ENCODE results near the gene GPLD1. TPM values are rescaled to one million over a fixed set of nuclear protein-coding genes. Genes with fewer than 3 reads are reported as not detected.

Gene GPLD1
- total and polyA plus RNA-seq, 9 of the 15 experiments (the other 6 are each of a cell fraction or from before 2014, with no cell fraction given): 0.11 to 1.3 (median 0.82) TPM

GRCh38 chr6:24460966-24461365 lies 28.4 kb downstream of the GPLD1 start:
- DNase-seq (ENCODE audit: extremely low read depth in 1 of 4, low spot score in 3 of 4): no peak
- no peak for FAIRE-seq
- POLR2A ChIA-PET: interaction anchor here (0.7 to 1.5 kb wide), 2 partner anchors 18 to 19 kb away, joined by 3 read pairs; no protein-coding TSS in a partner anchor
- Histone ChIP-seq H3K4me3 (no peak overlapping the region), H2AFZ (ENCODE audit: low read depth, low read length) (no peak overlapping the region), H3K4me1 (replicated peaks in 1 of 2; ENCODE audit: control insufficient read depth in 2 of 2, insufficient read depth in 2 of 2, low read length in 2 of 2) (no peaks in the 10 kb centered on the region), H3K9ac (ENCODE audit: insufficient read depth in 1 of 2, low read depth in 2 of 2, low read length in 2 of 2) (no peak overlapping the region), H3K9me3 (replicated peaks; ENCODE audit: control insufficient read depth, insufficient read depth, low read depth, low read length) (no peaks in the 10 kb centered on the region), H4K20me1 (replicated peaks; ENCODE audit: control insufficient read depth, insufficient read depth, low read length) (no peaks in the 10 kb centered on the region), H3K9me1 (ENCODE audit: control insufficient read depth, insufficient read depth, low read length) (no peaks in the 10 kb centered on the region), H3K27me3 (ENCODE audit: control insufficient read depth in 2 of 2, insufficient read depth in 2 of 2, low read length in 2 of 2) (peaks cover 10 to 16% of the 10 kb centered on the region in 2 experiments), H3K79me2 (ENCODE audit: control insufficient read depth, insufficient read depth, low read length) (no peaks in the 10 kb centered on the region), H3K36me3 (ENCODE audit: control insufficient read depth, insufficient read depth, low read length) (no peaks in the 10 kb centered on the region), H3K4me2 (ENCODE audit: insufficient read depth, low read length) (no peak overlapping the region), H3K27ac (ENCODE audit: extremely low read depth, low read depth, low read length) (no peak overlapping the region)
- in situ Hi-C loops (cut with MboI) (no loop called here), intact Hi-C loops (cut with micrococcal nuclease) (no loop called here)
- BruUV-seq (replicated peaks): no TSS peak
- no peak for ATAC-seq
- CTCF ChIA-PET (ENCODE audit: low intra/inter-chr PET ratio): no interaction called here
- 24% methylated on average over 4 of the region's 4 CpGs for WGBS (ENCODE audit: insufficient coverage, low coverage, missing lambda C conversion rate)
- TF ChIP-seq LEF1 (IDR thresholded peaks at IDR 0.05) (no peak), MCM5 (IDR thresholded peaks at IDR 0.05; ENCODE audit: low read depth) (no peak), RFX1 (IDR thresholded peaks at IDR 0.05) (no peak), ZNF212 (CRISPR knock-in tag; IDR thresholded peaks at IDR 0.05) (no peak), DMBX1 (CRISPR knock-in tag; IDR thresholded peaks at IDR 0.05; ENCODE audit: borderline replicate concordance) (no peak), MAZ (CRISPR knock-in tag; conservative IDR thresholded peaks at IDR 0.05 in 1 of 2, IDR thresholded peaks at IDR 0.05 in 1 of 2) (no peak)
- TF ChIP-seq, protein P1, sequence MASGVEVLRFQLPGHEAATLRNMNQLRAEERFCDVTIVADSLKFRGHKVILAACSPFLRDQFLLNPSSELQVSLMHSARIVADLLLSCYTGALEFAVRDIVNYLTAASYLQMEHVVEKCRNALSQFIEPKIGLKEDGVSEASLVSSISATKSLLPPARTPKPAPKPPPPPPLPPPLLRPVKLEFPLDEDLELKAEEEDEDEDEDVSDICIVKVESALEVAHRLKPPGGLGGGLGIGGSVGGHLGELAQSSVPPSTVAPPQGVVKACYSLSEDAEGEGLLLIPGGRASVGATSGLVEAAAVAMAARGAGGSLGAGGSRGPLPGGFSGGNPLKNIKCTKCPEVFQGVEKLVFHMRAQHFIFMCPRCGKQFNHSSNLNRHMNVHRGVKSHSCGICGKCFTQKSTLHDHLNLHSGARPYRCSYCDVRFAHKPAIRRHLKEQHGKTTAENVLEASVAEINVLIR (CRISPR knock-in tag; IDR thresholded peaks at IDR 0.05): no peak
- TF ChIP-seq, protein P2, sequence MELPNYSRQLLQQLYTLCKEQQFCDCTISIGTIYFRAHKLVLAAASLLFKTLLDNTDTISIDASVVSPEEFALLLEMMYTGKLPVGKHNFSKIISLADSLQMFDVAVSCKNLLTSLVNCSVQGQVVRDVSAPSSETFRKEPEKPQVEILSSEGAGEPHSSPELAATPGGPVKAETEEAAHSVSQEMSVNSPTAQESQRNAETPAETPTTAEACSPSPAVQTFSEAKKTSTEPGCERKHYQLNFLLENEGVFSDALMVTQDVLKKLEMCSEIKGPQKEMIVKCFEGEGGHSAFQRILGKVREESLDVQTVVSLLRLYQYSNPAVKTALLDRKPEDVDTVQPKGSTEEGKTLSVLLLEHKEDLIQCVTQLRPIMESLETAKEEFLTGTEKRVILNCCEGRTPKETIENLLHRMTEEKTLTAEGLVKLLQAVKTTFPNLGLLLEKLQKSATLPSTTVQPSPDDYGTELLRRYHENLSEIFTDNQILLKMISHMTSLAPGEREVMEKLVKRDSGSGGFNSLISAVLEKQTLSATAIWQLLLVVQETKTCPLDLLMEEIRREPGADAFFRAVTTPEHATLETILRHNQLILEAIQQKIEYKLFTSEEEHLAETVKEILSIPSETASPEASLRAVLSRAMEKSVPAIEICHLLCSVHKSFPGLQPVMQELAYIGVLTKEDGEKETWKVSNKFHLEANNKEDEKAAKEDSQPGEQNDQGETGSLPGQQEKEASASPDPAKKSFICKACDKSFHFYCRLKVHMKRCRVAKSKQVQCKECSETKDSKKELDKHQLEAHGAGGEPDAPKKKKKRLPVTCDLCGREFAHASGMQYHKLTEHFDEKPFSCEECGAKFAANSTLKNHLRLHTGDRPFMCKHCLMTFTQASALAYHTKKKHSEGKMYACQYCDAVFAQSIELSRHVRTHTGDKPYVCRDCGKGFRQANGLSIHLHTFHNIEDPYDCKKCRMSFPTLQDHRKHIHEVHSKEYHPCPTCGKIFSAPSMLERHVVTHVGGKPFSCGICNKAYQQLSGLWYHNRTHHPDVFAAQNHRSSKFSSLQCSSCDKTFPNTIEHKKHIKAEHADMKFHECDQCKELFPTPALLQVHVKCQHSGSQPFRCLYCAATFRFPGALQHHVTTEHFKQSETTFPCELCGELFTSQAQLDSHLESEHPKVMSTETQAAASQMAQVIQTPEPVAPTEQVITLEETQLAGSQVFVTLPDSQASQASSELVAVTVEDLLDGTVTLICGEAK (IDR thresholded peaks at IDR 0.05): no peak
- TF ChIP-seq, protein P2 (CRISPR knock-in tag; IDR thresholded peaks at IDR 0.05): no peak
